NK-92 (cell line): ENCODE data around the gene CYP46A1.

Source experiments
- DNase-seq: peaks from one replicate; lab custom pipeline; 2025; ENCODE audit not compliant: unreplicated experiment; lab: John Stamatoyannopoulos, UW

Gene CYP46A1

DNA sequence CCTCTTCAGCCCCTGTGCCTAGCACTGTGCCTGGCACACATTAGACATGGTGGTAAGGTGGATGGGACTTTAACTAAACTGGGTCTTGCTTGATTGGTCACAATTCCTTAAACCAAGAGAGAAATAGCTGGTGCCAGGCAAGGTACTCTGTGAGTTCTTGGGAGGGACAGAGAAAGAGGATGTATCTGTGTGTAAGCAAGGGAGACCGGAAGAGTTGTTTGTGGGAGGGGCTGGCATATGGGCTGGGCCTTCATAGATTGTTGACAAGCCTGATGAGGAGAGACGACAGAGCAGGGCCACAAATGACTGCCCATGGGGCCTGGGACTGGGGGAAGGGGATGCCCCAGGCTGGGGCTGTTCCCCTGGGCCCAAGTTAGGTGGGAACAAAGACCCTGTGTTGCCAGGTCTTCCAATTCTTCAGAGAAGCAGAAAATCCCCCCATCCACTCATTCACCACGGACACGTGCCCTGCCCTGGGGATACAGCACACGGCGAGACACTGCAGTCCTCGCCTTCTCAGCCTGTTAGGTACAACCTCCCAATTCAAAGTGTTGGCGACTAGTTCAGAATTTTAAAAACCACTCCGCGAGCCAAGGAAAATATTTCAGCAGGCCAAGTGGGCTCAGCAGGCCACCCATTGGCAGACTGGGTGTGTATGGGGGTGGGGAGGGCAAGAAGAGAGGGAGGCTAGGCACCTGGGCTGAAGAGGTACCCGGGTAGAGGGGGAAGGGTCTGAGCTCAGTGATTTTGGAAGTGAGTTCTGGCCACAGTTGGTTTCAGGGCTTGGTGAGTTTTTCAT, 11.4 kb upstream of the CYP46A1 start:
- no peak for DNase-seq

DNA sequence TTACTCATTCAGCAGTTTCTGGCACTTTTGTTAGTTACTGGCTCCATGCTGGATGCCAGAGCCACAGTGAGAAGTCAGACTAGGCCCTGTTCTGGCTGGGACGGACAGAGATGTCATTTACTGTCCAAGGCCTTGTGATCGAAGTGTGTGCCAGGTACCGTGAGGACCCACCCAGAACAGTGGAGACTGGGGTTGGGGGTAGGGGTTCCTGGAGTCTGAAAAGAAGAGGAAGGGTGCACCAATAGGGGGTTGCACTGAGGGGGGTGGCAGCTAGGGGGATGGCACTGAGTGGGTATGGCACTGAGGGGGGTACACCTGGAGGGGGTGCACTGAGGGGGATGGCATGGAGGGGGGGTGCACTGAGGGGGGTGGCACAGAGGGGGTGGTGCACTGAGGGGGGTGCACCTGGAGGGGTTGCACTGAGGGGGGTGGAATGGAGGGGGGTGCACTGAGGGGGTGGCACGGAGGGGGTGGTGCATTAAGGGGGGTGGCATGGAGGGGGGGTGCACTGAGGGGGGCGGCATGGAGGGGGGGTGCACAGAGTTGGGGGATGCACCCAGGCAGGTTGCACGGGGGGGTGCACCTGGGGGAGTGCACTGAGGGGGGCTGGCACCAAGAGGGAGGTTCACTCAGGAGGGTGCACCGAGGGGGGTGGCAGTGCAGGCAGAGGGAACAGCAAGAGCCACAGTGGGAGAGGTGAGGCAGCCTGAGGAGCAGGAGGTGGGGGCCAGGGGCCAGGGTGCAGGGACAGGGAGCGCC, 10.6 kb upstream of the CYP46A1 start:
- DNase-seq = no peak

DNA sequence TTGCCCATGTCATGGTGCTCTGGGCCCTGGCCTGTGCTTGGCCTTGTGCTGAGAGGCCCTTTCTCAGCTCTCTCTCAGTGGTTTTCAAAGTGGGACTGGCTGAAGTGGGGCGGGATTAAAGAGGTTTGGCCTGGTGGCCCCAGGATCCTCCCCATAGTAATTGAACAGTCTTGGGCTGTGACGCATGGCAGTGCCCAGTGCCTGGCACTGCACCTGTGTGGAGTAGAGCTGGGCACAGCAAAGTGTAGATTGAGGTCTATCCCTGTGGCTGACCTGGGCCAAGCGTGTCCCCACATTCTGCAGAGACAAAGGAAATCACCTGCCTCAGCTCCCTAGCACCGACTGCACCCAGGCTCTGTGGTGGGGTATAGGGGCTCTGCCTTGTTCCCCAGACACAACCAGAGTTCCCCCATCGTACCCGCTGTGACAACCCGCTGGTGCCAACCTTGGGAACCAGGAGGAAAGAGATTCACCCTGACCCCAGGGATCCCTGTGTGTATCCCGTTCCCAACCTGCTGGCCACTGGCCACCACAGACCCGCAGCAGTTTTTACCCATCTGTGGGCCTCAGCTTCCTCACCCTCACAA, 9.9 kb upstream of the CYP46A1 start:
- no peak for DNase-seq

DNA sequence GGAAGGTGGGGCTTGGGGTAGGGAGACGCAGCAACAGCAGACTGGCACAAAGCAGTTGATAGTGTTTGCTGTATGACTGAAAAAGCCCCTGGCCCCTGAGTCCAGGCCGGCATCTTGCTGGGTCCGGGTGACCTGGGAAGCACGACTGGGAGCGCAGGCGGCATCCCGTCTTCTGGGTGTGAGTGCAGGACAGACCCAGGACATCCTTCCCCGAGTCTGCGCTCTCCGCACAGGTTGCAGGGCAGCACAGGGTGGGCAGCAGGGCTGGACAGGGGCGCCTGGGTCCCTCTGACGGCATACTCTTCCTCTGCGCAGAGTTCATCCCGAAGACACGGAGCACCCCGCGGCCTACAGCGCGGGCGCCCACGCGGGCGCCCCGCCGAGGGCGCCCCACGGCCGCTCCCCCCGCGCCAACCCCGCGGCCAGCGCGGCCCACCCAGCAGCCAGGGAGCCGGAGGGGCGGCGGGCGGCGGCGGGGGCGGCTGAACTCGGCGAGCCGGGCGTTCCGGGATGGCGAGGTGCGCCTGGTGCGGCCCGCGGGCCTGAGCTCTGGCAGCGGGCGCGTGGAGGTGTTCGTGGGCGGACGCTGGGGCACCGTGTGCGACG, 9.2 kb upstream of the CYP46A1 start:
- DNase-seq = no peak

DNA sequence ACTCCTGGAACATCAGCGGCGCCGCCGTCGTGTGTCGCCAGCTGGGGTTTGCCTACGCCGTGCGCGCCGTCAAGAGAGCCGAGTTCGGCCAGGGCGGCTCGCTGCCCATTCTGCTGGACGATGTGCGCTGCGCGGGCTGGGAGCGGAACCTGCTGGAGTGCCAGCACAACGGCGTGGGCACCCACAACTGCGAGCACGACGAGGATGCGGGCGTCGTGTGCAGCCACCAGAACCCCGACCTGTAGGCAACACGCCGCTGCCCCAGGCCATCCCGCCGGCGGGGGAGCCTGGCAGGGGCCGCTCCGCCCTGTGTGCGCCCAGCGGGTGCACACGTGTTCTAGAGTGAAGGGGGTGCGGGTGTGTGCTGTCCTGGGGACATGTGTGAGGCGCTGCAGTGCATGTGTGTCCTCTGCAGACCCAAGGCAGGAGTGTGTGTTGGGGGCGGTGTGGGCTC, 8.7 kb upstream of the CYP46A1 start:
- DNase-seq = no peak

DNA sequence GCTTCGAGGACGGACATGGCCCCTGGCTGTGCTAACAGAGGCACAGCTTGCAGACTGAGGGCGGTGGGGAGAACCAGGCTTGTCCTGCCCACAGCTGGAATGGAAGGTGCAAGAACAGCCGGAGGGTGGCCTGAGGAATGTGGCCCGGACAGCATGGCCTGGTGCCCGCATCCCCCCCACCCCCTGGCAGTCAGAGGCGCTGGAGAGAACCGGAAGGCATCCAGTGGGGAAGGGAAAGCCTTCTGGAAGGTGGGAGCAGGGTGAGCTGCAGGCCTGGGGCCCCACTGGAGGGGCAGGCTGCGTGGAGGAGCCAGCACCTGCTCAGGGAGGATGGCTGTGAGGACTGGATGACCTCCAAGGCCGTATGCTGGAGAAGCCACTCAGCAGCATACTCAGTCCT, 8.1 kb upstream of the CYP46A1 start:
- DNase-seq = no peak

DNA sequence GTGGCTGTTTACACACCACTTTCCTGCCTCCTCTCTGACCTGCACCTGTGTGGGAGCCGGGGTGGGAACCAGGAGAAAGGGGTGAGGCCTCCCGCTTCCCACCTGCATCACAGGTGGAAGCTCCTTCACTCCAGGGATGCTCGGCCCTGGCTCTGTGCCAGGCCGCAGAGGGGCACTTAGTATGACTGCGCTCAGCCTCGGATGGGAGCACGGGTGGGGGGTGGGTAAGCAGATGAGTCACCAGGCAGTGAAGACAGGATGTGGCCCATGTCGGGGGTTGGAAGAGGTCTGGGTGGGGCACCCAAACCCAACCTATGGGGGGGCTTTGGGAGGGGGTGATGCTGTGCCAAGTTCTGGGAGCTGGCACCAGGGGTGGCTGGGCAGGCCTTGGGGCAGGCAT, 7.4 kb upstream of the CYP46A1 start:
- no peak for DNase-seq

DNA sequence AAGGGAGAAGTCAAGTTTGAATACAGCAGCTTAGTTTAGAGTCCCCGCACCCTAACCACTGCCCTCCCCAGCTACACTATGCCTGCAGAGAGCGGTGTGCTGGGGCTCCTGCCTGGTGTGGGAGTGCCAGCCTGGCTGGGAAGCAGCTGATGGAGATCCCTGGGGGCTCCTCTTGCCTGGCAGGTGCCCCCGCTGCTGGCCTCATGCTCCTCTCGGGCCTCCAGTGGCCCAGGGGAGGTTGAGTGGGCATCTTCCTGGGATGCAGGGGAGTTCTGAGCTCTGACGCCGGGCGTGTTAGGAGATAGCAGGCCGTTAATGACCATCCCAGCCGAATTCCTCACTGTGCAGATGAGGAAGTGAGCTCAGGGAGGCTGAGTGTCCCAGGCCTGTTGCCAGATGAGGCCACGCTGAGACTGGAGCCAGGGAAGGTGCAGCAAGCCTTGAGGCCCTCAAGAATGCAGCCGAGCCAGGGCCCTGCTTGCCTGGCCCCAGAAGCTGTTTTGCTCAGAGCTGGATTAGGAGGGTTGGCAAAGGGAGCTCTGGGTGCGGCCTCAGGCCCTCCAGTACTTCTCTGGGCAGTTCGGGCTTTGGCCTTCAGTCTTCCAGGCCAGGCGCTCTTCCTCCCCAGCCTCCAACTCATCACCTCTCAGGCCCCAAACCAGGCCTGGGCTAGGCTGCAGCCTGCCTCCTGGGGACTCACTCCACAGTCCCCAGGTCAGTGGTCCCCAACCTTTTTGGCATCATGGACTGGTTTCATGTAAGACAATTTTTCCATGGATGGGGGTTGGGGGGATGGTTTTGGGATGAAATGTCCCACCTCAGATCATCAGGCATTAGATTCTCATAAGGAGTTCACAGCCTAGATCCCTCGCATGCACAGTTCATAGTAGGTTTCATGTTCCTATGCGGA, 6.6 kb upstream of the CYP46A1 start:
- no peak for DNase-seq

DNA sequence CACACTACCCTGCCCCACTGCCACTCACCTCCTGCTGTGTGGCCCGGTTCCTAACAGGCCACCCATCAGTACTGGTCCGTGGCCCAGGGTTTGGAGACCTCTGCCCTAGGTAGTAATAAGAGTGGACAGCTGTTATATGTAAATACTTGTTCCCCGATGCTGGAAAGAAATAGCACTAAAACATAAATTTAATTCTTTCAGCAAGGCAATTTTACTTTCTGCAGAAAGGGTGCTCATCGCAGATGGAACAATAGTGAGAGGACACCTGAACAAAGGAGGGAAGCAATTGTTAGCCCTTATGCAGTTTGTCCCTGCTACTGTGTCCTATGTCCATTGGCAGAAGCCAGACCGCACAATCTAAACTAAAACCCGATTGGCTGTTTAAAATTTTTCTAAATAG, 5.9 kb upstream of the CYP46A1 start:
- no peak for DNase-seq

DNA sequence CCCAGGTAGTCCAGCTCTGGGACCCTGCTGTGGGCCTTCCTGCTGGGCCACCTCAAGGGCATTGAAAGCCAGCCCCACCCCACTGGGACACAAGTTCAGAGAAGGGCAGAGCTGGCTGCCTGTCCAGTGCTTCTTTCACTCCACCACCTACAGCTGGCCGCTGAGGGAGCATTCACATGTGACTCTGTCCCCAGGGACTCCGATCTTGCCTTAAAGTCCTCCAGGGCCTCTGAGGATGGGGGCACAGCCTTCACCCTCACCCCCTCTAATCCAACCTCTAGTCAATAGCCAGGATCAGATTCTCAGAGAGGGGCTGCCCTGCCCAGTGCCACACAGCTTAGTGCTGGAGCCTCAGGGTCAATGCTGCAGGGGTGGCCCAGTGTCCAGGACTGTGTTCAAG, 5.0 kb upstream of the CYP46A1 start:
- no peak for DNase-seq

DNA sequence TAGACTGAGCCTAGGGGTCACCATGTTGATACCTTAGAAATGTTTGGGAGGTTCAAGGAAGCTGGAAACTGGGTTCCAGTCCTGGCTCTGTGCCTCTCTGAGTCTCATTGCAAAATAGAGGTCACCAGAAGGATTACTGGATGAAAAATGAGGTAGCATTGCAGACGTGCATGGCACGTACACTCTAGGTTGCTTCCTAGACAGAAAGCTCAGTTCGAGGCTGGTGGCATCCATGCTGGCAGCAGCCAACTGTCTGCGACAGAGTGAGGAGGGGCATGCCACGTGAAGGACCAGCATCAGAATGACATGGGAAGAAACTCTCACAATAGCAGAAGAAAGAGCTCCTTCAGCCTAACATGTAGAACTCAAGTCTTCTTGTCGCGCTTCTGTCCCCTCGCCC, 4.6 kb upstream of the CYP46A1 start:
- no peak for DNase-seq

DNA sequence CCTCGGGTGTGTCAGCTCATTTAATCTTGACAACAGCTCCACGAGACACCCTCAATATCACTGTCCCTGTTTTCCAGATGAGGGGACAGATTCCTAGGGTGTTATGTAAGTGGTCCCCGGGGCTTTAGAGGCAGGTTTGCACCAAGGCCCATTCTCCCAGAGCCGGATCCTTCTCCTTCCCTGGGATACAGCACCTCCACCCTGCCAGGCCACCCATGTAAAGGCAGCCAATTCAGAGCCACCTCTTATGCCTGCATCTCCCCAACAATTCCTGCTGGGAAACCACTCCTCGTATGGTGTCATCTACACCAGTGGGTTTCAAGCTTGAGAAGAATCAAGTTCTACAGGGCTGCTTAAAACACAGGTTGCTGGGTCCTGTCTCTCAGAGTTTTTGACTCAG, 4.1 kb upstream of the CYP46A1 start:
- DNase-seq = no peak

DNA sequence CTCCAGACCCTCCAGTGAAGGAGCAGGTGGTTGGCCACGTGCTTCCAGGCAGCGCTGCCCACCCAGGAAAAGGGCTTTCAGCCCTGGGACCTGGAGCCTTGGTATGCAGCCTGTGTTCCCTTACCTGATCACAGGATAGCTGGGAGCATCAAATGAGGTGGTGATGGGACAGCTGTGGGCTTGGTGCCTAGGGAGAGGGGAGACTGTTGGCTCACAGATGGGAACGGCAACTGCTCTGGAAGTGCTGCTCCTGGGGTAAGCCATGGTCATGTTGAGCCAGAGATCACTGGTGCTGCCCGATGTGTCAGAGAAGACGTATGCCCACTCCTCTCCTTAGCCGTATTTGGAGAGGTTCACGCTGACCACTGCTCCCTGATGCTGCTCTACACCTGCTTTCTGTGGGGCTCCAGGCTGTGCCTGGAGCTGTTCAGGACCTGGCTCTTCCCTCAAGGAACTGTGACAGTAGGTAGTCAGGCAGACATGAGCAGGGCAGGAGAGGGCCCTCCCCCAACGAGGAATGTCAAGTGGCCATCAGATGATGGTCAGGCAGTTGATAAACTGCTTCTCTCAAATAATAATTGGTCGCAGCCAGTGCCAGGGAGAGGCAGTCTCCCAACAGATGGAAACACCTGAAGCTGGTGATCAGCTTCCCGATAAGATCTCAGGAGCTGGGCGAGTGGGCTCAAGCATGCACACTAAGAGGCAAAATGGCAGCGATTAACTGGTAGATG, 2.8 kb upstream of the CYP46A1 start:
- DNase-seq = no peak

DNA sequence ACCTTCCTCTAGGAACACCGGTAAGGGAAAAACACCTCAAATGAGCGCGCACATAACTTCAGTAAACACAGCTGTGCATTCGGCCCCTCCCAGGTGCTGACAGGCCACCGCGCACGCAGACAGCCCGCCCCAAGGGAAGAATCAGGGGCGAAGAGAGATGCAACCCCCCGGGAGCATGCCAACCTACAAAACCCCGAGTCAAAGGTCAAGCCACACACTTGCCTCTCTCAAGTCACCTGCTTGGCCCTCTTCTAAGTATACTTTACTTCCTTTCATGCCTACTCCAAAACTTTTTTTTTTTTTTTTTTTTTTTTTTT, 2.3 kb upstream of the CYP46A1 start:
- no peak for DNase-seq

DNA sequence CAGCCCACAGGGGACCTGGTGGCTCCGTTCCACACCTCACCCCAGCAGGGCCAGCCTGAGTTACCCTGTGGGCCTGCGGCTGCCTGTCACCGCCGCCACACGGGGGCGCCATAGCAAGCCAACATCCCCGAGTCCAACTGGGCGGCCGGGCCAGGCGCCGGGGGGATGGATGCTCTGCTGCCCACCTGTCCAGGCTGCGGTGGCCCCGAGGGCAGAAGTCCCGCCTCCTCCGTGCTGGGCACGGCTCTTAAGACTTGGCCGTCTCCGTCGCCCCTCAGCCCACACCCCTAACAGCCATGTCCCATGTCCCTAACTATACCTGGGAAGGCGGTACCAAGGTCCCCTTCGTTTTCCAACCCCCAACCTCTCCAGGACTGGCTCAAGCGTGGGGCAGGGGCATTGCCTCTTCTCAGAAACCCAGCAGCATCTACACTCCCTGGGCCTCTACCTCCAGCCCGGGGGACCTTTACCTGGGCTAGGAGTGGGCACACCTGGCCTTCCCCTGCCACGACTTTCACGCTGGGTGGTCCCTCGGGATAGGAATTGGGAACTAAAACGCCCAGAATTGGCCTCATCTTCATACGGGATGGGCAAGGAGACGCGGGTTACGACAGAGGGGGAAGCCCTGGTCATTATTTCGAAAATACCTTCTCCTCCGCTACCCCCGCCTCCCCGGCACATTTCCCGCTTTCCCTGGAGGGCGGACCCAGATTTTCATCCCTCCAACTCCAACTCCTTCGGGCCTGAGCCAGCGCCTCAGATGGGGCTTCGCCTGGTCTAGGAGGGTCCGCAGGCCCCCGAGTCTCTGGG, 1.1 kb upstream of the CYP46A1 start:
- no peak for DNase-seq

DNA sequence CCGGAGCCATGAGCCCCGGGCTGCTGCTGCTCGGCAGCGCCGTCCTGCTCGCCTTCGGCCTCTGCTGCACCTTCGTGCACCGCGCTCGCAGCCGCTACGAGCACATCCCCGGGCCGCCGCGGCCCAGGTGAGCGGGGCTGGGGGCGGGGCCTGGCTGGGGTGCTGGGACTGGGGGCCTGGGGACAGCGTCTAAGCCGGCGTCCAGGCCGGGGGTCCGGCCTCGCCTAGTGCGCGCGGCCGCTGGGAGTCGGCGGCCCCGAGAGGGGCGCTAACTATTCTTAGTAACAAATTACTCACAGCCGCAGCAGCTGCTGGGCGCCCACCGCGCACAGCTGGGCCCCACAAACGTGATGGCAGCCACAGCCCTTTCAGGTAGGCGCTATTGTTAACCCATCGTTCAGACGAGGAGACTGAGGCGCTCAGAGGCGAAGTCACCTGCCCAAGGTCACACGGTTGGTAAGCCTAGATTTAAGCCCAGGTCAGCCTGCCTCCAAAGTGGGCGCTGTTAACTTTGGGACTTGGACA, 374 bp downstream of the CYP46A1 start:
- DNase-seq = no peak

DNA sequence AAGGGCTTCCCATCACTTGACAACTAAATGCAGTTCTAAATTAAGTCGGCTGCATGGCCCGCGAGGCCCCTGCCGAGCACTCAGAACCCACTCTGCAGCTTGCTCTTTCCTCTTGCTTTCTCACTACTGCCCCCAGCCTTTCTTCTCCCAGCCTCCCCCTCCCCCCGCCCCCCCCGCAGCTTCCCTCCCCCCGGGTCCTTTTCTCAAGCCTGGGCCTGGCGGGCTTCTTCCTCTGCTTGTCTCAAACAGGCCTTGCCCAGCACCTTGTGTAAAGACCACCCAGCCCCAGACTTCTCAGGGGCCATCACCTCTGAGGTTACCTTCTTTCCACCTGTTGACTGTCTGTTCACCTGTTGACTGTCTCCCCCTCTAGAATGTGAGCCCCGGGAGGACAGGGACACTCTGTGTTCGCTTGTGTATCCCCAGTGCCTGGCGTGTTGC, 1.1 kb downstream of the CYP46A1 start:
- DNase-seq = no peak

DNA sequence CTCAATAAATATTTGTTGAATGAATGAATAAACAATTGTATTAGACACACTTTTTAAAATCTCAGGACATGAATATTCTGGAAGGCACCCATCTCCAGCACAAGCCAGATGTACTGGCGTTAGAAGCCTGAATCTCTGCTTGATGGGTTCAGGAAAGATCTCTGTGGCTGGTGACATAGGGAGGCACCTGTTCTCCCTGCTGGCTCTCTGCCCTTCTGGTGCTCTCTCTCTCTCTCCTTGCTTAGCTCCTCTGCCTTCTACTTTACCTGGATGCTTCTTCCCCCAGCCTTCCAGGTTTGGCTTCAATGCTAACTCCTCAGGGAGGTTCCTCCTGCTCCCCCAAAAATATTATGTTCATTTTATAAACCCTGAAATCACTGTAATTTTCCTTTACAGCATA, 1.5 kb downstream of the CYP46A1 start:
- no peak for DNase-seq
